Glutamatergic neuron (in vitro differentiated cells): ENCODE results near the gene RNF212. TPM values are rescaled to one million over a fixed set of nuclear protein-coding genes. Genes with fewer than 3 reads are reported as not detected.
"Not testable (repeated sequence)": the region's sequence is repeated elsewhere in the genome, so short reads cannot be mapped to it uniquely, and the experiment has no call there.

Experiments
- DNase-seq: peaks from one replicate; pipeline ENCODE4 v3.0.0; 2022
- H3K27ac Mint-ChIP-seq: one replicate; pipeline ENCODE4 v1.8.0; 2020; ENCODE audit warnings: mild to moderate bottlenecking, mixed read lengths, inconsistent platforms; ENCODE audit not compliant: unreplicated experiment
- H3K27me3 Mint-ChIP-seq: one replicate; pipeline ENCODE4 v1.8.0; 2020; ENCODE audit warnings: mild to moderate bottlenecking, moderate library complexity, mixed read lengths, inconsistent platforms; ENCODE audit not compliant: unreplicated experiment
- H3K36me3 Mint-ChIP-seq: one replicate; pipeline ENCODE4 v1.8.0; 2020; ENCODE audit warnings: mild to moderate bottlenecking, mixed read lengths, inconsistent platforms; ENCODE audit not compliant: unreplicated experiment
- H3K4me1 Mint-ChIP-seq: one replicate; pipeline ENCODE4 v1.8.0; 2020; ENCODE audit warnings: mild to moderate bottlenecking, low read depth, mixed read lengths, inconsistent platforms; ENCODE audit not compliant: unreplicated experiment
- H3K4me3 Mint-ChIP-seq: one replicate; pipeline ENCODE4 v1.8.0; 2020; ENCODE audit warnings: mild to moderate bottlenecking, mixed read lengths, inconsistent platforms; ENCODE audit not compliant: unreplicated experiment
- H3K9me3 Mint-ChIP-seq: one replicate; pipeline ENCODE4 v1.8.0; 2020; ENCODE audit warnings: mild to moderate bottlenecking, moderate library complexity, mixed read lengths, inconsistent platforms; ENCODE audit not compliant: unreplicated experiment
- total RNA-seq: library from RNA; stranded (reverse); fragmentation: NEBNext Ultra II Directional; extraction: Animal tissue kit (Norgen Biotek cat#: 25700); gene quantifications from one replicate; pipeline ENCODE4 v1.2.1, GENCODE V29; 2021; ENCODE audit not compliant: unreplicated experiment
- TF ChIP-seq, protein P1 (sequence below): fragments of 200-600 bp; sonication (generic); IDR thresholded peaks from one replicate; pipeline ENCODE4 v1.5.0; 2021; ENCODE audit not compliant: partially characterized antibody, unreplicated experiment

RNF212 gene
- total RNA-seq, 1 donor from 2014 or later: 11.1 TPM

DNA sequence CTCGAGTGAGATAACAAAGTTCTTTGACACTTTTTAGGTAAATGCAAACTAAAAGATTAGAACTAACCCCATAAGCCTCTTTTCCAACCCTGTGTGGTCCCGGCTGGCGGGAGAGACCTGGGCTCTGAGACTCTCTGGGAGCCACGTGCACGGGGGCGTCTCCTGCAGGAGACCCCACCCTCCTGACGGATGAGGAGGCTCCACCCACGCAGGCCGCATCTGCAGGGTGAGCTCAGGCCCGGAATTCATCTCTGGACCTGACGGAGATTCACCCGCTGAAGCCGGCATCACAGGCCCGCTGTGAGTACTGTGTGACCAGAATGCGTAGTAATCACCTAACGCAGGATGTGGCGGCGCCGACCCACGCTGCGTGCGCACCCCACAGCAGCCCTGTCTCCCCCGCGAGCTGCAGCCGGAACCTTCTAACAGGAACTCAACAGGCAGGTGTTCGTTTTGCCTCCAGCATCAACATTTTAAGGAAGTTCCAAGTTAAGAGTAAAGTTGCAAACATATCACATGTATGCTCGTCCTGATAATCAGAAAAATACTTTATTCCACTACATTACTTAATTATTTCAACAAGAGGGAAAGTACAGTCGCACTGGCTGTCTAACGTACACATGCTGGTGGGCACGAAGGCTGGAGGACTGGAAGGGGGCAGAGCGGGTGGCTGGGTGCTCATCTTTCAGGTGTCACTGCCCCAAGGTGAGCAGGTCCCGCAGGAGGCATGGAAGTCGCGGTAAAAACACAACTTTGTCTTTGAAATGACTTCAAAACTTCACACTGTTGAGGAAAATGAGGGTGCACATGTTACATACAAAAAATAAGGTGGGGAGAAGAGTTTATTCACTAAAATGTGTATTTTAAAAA is 57.4 kb downstream of the RNF212 start:
- Mint-ChIP-seq H3K27me3 (peaks cover 9% of the 10 kb centered on the region), H3K27ac (no peak overlapping the region), H3K36me3 (peaks cover 9% of the 10 kb centered on the region), H3K4me1 (peaks cover 32% of the 10 kb centered on the region), H3K4me3 (no peak overlapping the region), H3K9me3 (peaks cover 10% of the 10 kb centered on the region)
- TF ChIP-seq, protein P1, sequence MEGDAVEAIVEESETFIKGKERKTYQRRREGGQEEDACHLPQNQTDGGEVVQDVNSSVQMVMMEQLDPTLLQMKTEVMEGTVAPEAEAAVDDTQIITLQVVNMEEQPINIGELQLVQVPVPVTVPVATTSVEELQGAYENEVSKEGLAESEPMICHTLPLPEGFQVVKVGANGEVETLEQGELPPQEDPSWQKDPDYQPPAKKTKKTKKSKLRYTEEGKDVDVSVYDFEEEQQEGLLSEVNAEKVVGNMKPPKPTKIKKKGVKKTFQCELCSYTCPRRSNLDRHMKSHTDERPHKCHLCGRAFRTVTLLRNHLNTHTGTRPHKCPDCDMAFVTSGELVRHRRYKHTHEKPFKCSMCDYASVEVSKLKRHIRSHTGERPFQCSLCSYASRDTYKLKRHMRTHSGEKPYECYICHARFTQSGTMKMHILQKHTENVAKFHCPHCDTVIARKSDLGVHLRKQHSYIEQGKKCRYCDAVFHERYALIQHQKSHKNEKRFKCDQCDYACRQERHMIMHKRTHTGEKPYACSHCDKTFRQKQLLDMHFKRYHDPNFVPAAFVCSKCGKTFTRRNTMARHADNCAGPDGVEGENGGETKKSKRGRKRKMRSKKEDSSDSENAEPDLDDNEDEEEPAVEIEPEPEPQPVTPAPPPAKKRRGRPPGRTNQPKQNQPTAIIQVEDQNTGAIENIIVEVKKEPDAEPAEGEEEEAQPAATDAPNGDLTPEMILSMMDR: no peak
- DNase-seq: no peak

DNA sequence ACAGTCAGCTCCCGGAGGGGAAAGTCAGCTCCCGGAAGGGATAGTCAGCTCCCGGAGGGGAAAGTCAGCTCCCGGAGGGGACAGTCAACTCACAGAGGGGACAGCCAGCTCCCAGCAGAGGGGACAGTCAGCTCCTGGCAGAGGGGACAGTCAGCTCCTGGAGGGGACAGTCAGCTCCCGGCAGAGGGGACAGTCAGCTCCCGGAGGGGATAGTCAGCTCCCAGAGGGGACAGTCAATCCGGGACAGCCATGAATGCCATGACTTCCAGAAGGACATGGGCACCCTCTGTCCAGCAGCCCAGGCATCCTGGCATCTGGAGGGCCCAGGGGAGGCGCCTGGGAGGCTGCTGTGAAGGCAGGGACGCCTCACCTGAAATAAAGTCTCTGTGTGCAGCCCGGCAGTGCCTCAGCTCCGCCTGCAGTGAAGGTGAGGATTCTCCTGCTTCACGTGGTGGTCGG is 58.1 kb downstream of the RNF212 start:
- H3K4me3 Mint-ChIP-seq, H3K36me3 Mint-ChIP-seq, H3K27me3 Mint-ChIP-seq, H3K27ac Mint-ChIP-seq, H3K9me3 Mint-ChIP-seq, DNase-seq: not testable (repeated sequence)
- H3K4me1 Mint-ChIP-seq: peaks cover 25% of the 10 kb centered on the region

DNA sequence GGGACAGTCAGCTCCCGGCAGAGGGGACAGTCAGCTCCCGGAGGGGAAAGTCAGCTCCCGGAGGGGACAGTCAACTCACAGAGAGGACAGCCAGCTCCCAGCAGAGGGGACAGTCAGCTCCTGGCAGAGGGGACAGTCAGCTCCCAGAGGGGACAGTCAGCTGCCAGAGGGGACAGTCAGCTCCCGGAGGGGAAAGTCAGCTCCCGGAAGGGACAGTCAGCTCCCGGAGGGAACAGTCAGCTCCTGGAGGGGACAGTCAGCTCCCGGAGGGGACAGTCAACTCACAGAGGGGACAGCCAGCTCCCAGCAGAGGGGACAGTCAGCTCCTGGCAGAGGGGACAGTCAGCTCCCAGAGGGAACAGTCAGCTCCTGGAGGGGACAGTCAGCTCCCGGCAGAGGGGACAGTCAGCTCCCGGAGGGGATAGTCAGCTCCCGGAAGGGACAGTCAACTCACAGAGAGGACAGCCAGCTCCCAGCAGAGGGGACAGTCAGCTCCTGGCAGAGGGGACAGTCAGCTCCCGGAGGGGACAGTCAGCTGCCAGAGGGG is 58.6 kb downstream of the RNF212 start:
- H3K4me3 Mint-ChIP-seq, H3K9me3 Mint-ChIP-seq, DNase-seq, H3K27ac Mint-ChIP-seq, H3K27me3 Mint-ChIP-seq, H3K36me3 Mint-ChIP-seq: not testable (repeated sequence)
- H3K4me1 Mint-ChIP-seq: peaks cover 20% of the 10 kb centered on the region

DNA sequence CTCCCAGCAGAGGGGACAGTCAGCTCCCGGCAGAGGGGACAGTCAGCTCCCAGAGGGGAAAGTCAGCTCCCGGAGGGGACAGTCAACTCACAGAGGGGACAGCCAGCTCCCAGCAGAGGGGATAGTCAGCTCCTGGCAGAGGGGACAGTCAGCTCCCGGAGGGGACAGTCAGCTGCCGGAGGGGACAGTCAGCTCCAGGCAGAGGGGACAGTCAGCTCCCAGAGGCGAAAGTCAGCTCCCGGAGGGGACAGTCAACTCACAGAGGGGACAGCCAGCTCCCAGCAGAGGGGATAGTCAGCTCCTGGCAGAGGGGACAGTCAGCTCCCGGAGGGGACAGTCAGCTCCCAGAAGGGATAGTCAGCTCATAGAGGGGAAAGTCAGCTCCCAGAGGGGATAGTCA is 59.5 kb downstream of the RNF212 start:
- H3K4me1 Mint-ChIP-seq: peaks cover 15% of the 10 kb centered on the region
- peaks cover 12% of the 10 kb centered on the region for H3K27me3 Mint-ChIP-seq
- DNase-seq, H3K4me3 Mint-ChIP-seq, H3K9me3 Mint-ChIP-seq, H3K27ac Mint-ChIP-seq, H3K36me3 Mint-ChIP-seq: not testable (repeated sequence)

DNA sequence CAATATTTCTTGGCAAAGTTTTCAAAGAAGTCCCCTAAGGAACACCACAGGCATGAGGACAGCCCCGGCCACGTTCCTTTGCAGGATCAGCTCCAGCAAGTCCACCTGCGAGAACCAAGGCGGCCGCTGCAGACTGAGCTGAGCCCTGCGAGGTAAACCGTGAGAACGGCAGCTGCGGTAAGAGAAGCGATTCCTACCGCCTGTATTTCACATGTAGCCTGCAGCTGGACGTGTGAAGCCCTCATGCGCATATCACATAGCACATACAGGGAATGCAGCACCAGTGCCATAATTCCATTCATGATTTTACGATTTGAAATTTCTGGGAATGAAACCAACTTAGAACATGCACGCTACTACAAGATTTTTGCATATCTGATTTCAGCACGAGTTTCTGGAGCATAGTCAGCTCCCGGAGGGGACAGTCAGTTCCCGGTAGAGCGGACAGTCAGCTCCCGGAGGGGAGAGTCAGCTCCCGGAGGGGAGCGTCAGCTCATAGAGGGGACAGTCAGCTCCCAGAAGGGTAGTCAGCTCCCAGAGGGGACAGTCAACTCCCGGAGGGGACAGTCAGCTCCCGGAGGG is 60.2 kb downstream of the RNF212 start:
- H3K4me3 Mint-ChIP-seq: no peak overlapping the region
- peaks cover 8% of the 10 kb centered on the region for H3K9me3 Mint-ChIP-seq
- no peak overlapping the region for H3K27ac Mint-ChIP-seq
- H3K27me3 Mint-ChIP-seq: peaks cover 12% of the 10 kb centered on the region
- TF ChIP-seq, protein P1: no peak
- no peak for DNase-seq
- H3K36me3 Mint-ChIP-seq: peaks cover 9% of the 10 kb centered on the region
- H3K4me1 Mint-ChIP-seq: peaks cover 11% of the 10 kb centered on the region

DNA sequence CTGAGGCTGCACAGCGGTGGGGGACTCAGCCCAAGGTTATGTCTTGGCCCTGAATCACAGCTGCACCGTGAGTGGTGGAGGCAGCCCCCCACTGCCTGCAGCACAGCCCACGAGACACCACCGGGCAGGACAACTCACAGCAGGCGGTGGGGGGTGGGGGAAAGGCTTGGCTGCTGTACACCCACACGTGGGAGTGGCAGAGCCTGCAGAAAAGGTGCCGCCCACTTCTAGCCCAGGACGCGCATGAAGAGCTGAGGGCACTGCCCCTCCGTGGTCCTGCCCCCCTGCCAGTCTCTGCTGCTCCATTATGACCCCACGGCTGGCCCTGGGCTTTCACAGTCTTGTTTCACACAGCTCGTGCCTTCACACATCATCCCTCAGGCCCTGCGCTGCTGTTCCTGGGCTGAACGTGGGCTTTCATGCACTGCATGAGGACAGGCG is 61.1 kb downstream of the RNF212 start:
- H3K27ac Mint-ChIP-seq: no peak overlapping the region
- TF ChIP-seq, protein P1: no peak
- peaks cover 9% of the 10 kb centered on the region for H3K36me3 Mint-ChIP-seq
- no peak for DNase-seq
- peaks cover 8% of the 10 kb centered on the region for H3K9me3 Mint-ChIP-seq
- H3K27me3 Mint-ChIP-seq: peaks cover 17% of the 10 kb centered on the region
- no peak overlapping the region for H3K4me3 Mint-ChIP-seq
- H3K4me1 Mint-ChIP-seq: peaks cover 8% of the 10 kb centered on the region
